ENCODE data around the gene ITPR2.
"Not testable (repeated sequence)": the region's sequence is repeated elsewhere in the genome, so short reads cannot be mapped to it uniquely, and the experiment has no call there.

The ITPR2 gene

DNA sequence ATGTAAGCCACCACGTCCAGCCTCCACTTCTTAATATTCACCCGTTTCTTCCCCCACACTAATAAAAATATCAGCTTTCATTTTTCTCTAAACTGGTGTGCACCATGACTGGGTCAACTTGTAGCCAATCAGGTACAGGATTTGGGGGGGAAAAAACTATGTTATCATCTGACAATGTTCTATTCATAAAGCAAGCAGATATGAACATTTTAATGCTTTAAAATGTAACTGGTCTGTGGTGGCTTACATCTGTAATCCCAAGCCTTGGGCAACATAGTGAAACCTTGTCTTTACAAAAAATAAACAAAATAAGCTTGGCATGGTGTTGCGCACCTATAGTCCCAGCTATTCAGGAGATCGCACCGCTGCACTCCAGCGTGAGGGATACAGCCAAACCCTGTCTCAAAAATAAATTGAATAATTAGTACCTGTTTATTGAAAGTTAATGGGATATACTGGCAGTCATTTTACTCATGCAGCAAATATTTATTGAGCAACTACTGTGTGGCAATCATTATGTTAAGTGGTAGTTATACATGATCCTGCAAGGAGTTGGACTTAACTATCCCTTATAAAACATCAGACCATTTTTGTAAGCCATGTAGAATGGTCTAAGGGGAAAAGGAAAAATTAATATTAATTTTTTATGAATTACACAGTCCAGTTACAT lies 15.3 kb upstream of the ITPR2 start:
- no peak for DNase-seq

DNA sequence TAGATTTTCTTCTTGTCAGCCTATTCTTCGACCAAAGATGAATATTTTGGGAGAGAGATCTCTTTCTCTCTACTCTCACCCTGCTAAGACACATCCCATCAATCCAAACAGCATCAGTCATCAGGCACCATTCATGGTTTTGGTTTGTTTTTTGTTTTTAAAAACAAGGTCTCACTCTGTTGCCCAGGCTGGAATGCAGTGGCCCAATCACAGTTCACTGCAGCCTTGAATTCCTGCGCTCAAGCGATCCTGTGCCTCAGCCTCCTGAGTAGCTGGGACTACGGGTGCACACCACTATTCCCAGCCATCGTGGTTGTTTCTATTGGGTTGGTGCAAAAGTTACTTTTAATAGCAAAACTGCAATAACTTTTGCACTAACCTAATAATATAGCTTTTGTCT lies 14.4 kb upstream of the ITPR2 start:
- no peak for DNase-seq

DNA sequence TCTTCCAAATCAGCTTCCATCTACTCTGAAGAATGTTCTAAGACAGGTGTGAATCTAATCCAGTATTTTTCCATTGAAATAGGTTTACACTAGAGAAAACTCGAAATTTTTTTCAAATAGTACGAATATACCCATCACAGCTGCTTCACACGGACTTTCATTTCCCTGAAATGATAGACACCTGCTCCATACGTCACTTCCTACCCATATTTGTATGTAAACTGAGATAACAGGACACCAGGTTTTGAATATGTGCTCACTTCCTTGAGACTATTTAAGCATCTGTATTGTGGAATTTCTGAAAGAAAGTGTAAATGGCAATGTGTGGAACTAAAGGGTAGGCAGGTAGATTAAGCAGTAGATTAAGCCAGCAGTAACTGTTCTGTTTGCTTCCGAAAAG lies 13.4 kb upstream of the ITPR2 start:
- no peak for DNase-seq

DNA sequence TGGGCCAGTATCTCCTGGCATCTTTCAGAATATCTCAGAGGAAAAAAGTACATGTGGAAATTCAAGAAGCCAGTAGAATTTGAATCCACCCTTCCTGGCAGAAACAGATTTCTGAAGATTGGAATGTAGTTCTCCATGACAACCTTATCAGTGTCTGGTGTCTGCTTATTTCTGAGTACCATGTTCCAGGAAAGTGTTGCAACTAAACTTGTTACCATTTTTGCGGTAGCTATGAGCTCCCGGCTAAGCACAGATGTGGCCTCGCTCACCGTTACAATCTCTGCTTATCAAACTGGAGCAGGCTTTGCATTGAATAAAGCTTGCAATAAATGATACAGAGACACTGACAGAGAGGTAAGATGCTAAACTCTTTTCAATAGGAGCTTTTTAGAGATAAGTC lies 13.0 kb upstream of the ITPR2 start:
- no peak for DNase-seq

DNA sequence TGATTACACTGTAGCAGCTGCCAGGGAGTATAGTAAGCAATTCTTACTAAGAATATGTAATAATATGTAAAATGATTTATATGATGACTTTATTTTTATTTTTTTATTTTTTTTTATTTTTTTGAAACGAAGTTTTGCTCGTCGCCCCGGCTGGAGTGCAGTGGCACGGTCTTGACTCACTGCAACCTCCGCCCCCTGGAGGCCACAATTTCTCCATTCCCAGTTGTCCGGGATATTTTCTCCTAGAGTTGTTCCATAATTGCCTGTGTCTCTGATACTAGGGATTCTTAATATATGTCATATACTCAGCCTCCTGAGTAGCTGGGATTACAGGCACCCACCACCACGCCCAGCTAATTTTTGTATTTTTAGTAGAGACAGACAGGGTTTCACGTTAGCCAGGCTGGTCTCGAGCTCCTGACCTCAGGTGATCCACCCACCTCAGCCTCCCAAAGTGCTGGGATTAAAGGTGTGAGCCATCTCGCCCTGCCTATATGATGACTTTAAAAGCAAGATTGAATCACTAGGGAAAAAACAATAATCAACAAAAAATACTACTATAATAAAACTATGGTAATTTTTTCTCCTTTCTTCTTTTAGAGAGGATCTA lies 12.2 kb upstream of the ITPR2 start:
- peak in 1 of 2 experiments; percentile 26 for DNase-seq

DNA sequence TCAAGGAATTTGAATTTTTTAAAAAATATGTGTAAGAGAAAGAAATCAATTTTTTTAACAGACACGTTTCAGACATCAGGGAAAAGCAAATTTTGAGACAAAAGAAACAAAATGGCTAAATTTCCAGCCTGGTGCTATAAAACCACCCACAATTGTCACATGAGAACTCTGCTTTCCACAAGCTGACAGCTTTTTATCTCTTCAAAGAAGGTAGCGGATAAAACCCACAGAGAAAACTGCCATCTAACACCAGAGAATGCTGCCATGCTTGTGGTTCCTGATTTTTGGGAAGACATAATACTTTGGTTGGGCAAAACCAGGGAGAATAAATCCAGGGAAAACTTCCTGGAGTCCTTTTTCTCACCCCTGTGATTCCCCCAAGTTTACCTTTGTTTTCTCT lies 10.3 kb upstream of the ITPR2 start:
- DNase-seq, result no peak

DNA sequence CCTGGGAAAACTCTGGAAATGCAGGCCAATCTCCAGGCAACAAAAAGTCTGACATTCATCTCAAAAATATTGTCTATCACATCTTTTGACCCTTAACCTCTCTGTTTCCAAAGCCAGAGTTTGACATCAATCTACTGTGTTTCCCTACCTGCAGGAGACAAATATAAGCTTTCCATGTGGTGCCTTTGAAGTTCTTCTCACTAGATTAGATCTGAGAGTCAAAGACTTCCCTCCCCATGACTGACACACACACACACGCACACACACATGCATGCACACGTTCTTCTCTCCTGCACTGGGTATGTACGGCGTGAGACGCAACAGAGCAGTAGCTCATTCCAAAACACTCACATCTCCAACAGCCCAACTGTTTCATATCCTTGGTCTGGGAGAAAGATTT lies 8.1 kb upstream of the ITPR2 start:
- DNase-seq, result no peak

DNA sequence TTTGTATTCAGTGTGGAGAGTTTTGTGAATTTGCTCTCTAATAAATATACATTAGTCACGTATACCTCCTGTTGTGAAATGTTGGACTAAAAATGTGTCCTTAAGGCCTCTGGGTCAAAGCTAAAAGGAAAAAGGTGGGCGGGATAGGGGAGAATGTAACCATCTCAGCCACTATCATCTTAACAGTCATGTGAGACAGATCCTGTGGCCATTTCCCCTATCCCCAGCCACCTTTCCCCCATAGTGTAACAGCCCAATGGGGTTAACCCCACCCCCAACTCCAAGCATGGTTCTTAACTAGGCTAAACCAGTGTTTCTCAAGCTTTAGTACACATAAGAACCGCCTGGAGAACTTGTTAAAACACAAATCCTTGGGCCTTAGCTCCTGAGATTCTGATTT lies 6.5 kb upstream of the ITPR2 start:
- no peak for DNase-seq

DNA sequence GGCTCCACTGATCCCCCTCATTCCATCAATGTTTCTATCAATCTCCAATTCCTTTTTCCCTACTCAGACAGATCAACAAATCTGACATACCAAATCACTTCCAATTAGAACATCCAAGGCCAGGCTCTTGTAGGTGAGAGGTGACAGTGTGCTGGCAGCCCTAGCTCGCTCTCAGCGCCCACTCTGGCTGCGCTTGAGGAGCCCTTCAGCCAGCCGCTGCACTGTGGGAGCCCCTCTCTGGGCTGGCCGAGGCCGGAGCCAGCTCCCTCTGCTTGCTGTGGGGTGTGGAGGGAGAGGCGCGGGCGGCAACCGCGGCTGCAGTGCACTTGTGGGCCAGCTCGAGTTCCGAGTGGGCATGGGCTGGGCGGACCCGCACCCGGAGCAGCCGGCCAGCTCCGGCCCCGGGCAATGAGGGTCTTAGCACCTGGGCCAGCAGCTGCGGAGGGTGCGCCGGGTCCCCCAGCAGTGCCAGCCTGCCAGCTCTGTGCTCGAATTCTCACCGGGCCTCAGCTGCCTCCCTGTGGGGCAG lies 6.0 kb upstream of the ITPR2 start:
- DNase-seq, result no peak

DNA sequence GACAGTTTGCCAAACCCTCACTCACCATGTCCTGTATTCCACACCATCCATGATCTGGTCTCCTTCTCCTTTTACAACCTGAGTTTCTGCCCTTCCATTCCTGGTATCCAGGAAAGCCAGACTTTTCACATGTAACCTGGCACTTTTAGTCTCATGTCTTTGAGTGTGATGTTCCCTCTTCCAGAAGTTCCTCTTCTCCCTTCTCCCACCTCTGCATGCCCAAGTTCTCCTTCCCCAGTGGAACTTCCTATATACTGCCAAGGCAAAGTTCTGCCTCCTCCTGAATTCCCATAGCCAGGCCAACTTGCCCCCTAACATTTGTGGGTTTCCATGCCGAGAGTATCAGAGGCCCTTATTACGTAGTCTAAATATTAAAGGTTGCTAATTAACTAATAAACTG lies 3.2 kb upstream of the ITPR2 start:
- DNase-seq, result no peak

DNA sequence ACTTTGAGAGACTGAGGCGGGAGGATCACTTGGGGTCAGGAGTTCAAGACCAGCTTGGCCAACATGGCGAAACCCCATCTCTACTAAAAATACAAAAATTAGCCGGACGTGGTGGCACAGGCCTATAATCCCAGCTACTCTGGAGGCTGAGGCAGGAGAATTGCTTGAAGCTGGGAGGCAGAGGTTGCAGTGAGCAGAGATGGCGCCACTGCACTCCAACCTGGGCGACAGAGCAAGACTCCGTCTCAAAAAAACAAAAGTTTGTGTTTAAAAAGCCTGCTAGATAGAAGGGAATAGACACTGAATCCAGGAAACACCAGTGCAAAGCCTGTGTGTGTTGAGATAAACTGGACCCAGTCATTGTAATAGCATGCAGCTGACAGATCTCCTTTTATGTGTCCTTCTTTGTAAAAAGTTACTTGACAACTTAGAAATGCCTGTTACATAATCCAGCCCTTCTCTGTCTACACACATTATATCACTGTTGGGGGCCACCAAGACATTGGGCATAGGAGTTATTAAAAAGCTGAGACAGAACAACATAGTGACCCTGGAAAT lies 1.6 kb upstream of the ITPR2 start:
- not testable (repeated sequence) for DNase-seq

DNA sequence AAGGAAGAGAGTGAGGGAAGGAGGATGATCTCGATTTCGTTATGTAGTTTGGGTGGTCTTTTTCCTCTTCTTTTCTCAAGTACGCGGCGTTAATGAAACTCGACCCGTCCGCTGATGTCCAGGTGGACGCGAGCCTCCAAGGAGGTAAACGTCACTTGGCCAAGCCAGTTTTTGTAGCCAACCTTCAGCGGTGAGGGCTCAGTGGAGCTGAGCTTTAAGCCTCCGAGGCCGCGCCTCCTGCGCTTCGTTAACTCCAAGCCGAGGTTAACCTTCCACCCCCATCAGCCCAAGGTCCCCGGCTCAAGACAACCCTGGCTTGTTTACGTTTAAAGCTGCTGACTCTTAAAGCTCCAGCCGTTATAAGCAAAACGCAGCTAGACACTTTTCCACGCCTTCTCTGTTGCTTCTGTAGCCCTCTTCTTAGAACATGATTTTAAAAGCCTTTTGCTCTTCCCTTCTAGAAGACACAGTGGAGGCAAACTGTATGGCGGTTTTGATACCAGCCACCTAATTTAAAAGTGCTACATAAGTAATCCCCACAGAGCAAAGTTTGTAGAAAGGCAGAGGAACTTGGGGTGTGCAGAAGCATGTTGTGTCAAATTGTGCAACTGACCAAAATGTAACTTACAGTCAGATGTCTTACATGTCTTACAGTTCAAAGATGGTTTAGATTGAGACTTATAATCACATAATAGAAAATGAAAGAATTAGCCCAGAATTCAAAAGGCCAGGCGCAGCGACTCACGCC lies 923 bp upstream of the ITPR2 start:
- no peak for DNase-seq

DNA sequence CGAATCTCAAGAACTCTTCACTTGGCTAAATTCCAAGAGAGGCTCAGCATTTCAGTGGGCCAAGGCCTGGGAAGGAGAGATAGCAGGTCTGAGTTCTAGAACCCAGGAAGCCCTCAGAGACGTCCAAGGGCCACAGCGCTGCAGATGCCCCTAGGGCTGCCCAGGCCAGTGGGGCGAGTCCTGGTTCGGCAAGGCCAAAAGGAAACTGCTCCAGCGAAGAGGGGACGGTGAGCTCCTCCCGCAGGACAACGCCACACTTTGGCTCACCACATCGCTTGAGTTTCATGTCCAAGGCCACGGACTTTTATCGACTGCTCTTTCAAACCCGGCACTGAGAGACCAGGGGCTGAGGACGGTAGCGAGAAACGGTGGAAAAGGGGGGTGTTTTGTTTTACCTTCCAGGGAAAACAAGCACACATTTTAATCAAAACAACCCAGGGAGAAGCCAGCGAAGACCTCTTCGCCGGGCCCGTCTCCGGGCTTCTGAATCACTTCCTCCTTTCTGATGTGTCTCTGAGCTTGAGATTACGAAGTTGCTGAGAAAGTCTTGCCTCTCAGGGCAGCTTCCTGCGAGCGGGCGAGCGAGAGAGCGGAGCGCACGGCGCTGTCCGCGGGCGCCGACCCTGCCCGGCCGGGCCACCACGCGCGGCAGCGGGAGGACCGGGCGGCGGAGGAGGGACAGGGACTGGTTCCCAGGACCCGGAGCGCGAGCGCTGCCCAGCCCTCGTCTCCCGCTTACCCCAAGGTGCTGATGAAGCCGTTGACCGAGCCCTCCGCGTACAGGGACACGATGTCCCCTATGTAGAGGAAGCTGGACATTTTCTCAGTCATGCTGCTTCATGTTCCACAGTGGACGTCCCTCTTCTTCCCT lies 808 bp downstream of the ITPR2 start:
- peak in 1 of 2 experiments; percentile 30 for DNase-seq

DNA sequence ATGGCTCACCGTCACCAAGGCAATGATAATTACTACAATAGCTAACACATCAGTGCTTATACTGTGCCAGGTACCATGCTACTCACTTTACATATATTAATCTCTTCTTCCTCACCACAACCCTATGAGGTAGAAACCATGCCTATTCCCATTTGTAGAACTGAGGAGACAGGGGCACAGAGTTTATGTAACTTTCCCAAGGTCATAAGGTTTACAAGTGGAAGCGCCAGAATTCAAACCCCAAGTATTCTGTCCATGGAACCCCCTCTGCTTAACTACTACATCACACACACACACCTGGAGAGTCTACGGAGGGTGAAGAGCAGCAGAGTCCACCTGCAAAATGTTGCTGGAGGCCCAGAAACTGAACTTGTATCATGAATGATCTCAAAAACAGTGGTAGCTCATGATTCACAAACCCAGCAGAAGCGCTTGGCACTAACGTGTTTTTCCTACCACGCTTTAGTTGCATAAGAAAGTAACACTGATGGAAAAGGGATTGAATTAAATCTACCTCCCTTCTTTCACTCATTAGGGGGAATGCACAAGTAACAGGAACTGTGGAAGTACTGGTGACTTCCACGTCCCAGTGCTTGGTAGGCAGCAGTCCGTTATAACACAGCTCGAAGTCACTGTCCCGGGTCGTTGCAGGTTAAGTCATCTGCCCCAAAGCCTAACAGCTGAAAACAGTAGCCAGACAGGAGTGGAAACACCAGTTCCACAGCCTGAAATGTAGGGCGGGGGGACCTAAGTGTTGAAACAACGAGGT lies 2.0 kb downstream of the ITPR2 start:
- no peak for DNase-seq

DNA sequence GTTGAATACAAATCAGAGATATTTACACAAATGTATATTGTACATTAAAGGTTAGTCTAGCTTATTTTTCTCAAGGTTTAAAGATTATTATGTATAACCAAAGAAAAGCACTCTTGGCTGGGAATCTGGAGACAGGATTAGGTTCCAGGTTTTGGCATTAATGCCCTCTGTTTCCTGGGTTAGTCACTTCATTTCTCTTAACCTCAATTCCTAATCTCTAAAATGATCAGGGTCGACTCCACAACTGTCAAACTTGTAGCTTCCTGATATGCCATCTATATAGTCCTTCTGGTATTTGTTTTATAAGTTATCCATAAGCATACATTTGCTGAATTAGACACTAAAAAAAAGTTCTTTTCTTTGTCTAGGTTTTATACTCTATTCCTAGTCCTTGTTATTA lies 2.6 kb downstream of the ITPR2 start:
- no peak for DNase-seq

DNA sequence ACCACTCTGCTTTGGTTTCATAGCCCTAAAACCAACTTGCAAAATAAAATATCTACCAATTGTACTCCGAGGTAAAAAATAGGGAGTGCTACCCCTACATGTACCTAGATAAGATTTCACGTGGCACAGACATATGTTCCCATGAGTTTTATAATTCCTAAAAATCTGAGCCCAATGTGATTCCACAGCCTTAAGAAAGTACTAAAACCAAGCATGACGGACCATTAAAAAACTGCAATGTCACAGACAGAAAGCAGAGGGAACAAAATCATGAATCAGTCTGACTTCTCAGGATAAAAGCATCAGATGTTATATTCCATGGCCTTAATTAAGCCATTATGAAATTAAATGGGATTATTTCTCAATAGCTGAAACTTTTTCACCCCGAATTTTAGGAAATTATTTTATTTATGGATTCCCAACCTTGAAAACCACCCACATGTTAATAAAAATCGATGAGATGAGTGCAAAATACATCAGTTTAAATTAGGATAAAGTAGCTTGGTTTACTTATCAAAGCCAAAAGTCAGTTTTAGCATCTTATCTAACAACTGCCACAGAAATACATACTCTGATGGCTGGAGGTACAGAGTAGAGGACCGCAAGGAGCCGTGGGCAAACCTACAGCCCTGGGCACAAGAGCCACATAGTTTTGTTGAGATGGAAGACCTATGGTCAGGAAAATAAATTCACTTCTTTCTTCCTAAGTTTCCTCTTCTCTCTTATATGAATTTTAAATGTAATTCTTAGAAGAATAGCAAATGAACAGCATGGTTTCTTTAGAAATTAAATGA lies 4.5 kb downstream of the ITPR2 start:
- DNase-seq, result no peak

DNA sequence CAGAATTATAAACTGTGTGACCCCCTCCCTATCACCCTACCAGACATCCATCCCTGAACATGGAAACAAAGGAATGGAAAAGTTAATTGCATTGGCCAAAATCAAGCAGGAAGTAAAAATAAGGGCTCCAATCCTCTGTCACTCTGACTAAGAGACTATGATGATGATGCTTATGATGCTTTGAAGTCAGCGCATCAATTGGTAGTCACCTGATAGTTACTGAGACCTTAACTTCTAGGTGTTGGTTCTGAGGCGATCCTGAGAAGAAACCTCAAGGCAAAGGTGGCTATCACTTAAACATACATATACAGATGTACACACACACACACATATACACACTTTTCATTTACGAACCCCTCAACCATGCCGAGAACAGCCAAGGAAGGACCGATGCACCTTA lies 6.6 kb downstream of the ITPR2 start:
- DNase-seq, result no peak

DNA sequence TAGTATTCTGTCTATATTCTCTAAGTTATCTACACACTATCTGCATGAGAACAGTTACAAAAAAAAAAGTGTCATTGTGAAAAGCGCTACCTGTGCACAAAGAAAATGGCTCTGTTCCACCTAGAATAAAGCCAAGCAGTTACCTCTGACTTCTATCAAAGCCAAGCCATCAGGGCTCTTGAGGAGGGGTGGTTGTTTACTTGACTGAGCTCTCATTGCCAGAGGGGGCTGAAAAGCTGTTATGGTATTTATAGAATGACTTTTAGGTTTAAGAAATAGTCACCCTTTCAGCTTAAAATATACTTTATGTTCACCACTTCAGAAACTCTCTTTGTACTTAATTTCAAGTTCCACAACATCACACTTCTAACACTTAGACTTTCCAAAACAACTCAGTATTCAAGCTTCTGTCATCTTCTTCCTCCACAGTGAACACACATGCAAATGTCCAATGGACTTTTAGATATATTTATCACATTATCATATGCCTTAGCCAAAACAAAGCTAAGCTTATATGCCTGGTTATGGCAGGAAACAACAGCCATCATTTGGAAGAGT lies 7.5 kb downstream of the ITPR2 start:
- DNase-seq, result no peak

DNA sequence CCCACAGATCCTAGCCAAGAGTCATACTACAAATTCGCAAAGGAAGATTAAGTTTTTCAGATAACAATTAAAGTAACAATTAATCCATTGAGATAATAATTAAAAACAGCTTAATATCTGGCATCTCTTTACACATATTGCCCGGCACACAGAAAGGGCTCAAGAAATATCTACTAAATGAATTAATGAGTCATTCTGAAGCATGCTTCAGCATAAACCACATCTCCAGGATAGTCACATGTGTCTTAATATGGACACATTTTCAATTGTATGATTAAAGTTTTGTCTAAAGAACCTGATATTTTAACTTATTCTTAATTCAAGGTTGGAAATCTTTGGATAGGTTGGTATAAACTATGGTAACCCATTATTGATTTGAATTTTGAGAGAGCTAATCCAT lies 9.6 kb downstream of the ITPR2 start:
- no peak for DNase-seq

DNA sequence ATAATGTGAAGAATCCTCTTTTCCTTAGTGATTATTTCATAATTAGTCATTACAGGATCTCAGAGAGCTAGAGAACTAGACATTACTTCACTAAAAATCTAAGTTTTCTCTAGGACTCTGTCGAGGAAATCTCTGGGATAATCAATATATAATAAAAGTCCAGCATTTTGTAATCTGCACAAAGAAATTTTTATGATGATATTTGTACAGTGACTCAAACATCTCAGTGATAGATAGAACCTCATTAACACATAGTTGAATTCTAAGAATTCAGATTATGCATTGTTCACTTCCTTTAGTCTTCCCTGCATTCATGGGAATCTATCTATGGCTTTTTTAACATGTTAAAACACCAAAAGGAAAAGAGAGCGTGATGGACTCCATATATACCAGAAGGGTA lies 11.0 kb downstream of the ITPR2 start:
- no peak for DNase-seq

DNA sequence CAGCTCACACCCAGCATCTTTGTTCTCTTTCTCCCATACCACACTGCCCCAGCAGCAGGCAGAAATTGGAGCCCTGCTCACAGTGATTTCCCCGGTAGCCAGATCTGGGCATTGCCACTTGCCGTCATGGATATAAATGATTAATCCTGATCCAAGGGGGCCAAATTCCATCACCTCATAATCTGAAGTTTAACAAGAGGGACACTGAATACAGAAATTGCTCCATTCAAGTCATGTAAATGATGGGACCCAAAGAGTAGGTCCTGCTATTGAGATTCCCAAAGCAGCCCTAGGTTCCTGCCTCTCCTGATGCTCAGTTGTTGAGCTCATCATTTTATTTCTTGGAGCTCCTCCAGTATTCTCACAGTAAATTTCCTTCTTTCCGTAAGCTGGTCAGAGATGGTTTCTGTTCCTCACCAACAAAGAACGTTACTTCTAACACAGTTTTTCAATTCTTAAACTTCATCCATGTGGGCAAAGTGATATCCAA lies 11.7 kb downstream of the ITPR2 start:
- DNase-seq, result no peak

Measured in NCI-H446 (cell line).